Motor neuron (in vitro differentiated cells): ENCODE results near the gene MAPK8IP3. TPM values are rescaled to one million over a fixed set of nuclear protein-coding genes. Genes with fewer than 3 reads are reported as not detected.

Source experiments
- ATAC-seq, 8 experiments: fragments of 200-7000 bp; cut with Tn5 transposase; replicated peaks in 6 of 8; 2 replicates each; pipeline ENCODE4 v1.8.0; 2021; ENCODE audit warnings: mild to moderate bottlenecking in 8 of 8, moderate library complexity in 8 of 8
- H3K27ac ChIP-seq, 2 donors: fragments of 250-450 bp; sonication (Bioruptor Pico); 2 replicates each; pipeline ENCODE4 v1.9.0; 2021; ENCODE audit warnings: antibody characterized with exemption in 2 of 2, mild to moderate bottlenecking in 2 of 2, moderate library complexity in 1 of 2
- H3K4me1 ChIP-seq, 2 donors: fragments of 250-450 bp; sonication (Bioruptor Pico); replicated peaks in 1 of 2; 2 replicates each; pipeline ENCODE4 v1.6.1; 2021; ENCODE audit warnings: antibody characterized with exemption in 2 of 2, mild to moderate bottlenecking in 2 of 2, moderate library complexity in 1 of 2
- H3K4me3 ChIP-seq, 5 donors: fragments of 250-450 bp; sonication (Bioruptor Pico); 2 replicates each; pipeline ENCODE4 v1.9.0; 2021; ENCODE audit warnings: antibody characterized with exemption in 5 of 5, mild to moderate bottlenecking in 5 of 5, moderate library complexity in 4 of 5
- WGBS, 10 experiments: fragments of 450-650 bp; shearing (Covaris generic); methylation state at CpG; one replicate each; pipeline ENCODE4 v1.0.0; 2022; 5-methylcytosine and 5-hydroxymethylcytosine counted together
- in situ Hi-C, 9 experiments: fragments of 400-800 bp; cut with MboI; loops; one replicate each; pipeline ENCODE4 v1.15.0; 2021; ENCODE audit warnings: low sequenced_read_pairs in 9 of 9, low pct_unique_long_range_greater_than_20kb in 2 of 9; ENCODE audit not compliant: unreplicated experiment in 9 of 9
- total RNA-seq, 8 experiments: library from RNA; unstranded; fragments of 300-600 nt; gene quantifications; 2 replicates each; pipeline versions ENCODE4 v1.2.3 to v1.2.4, GENCODE V29; 2022

Gene MAPK8IP3
- total RNA-seq, 8 experiments from 2014 or later: 22.1 to 99.5 (median 55.4) TPM

- 40 to 100% (median 85%) methylated on average over 1 to 3 of the region's 27 CpGs; no CpG with 5 or more reads in 2 of the 10 experiments for WGBS, 10 experiments
- Histone ChIP-seq H3K27ac (no peak overlapping the region), H3K4me3 (no peak overlapping the region), H3K4me1 (peaks cover 15% of the 10 kb centered on the region in 2 donors)
- in situ Hi-C loops: no loop called here
- ATAC-seq: no peak
These were observed 74.0 kb downstream of the MAPK8IP3 start for GRCh38 chr16:1779741-1780676.

- in situ Hi-C loops: no loop called here
- no peak for ATAC-seq
- Histone ChIP-seq H3K4me3 (peak overlapping the region in 2 of 5 donors; percentile 85 to 98), H3K4me1 (peaks cover 15% of the 10 kb centered on the region in 2 donors), H3K27ac (no peak overlapping the region)
- WGBS, 10 experiments: 57 to 100% (median 94%) methylated on average over 1 to 6 of the region's 6 CpGs; no CpG with 5 or more reads in 2 of the 10 experiments
These were observed 74.7 kb downstream of the MAPK8IP3 start for GRCh38 chr16:1780677-1781072.

GRCh38 chr16:1781254-1781653, 75.3 kb downstream of the MAPK8IP3 start:
- in situ Hi-C loops: no loop called here
- peaks cover 15% of the 10 kb centered on the region in 2 donors for H3K4me1 ChIP-seq
- 24 to 76% (median 65%) methylated on average over 2 to 9 of the region's 20 CpGs; no CpG with 5 or more reads in 4 of the 10 experiments for WGBS, 10 experiments
- no peak for ATAC-seq
- peak overlapping the region; percentile 77 to 98 (median 85) for H3K4me3 ChIP-seq
- peak overlapping the region in 1 of 2 donors; percentile 92 for H3K27ac ChIP-seq

- ATAC-seq: peak in 3 of 8 experiments; percentile 20 to 36 (median 34)
- 0 to 8% (median 2%) methylated on average over 2 to 5 of the region's 70 CpGs; no CpG with 5 or more reads in 6 of the 10 experiments for WGBS, 10 experiments
- Histone ChIP-seq H3K4me3 (peak overlapping the region; percentile 77 to 98 (median 85)), H3K27ac (peak overlapping the region; percentile 86 to 92), H3K4me1 (peaks cover 15% of the 10 kb centered on the region in 2 donors)
- in situ Hi-C loops: no loop called here
These were observed 75.9 kb downstream of the MAPK8IP3 start for GRCh38 chr16:1781758-1782407.

GRCh38 chr16:1782408-1783264, 76.6 kb downstream of the MAPK8IP3 start, which contains the start of the genes NUBP2 and SPSB3:
Gene NUBP2, plus strand, starts transcription at chr16:1782960. Its CDS starts 61 bp downstream, at chr16:1783021.
Gene SPSB3, minus strand, starts transcription at chr16:1782571. Its CDS starts 1,088 bp downstream, at chr16:1781483.
- in situ Hi-C loops: no loop called here
- whole genome bisulfite sequencing, 10 experiments: 0% methylated on average over 4 to 10 of the region's 102 CpGs; no CpG with 5 or more reads in 5 of the 10 experiments
- Histone ChIP-seq H3K4me1 (peaks cover 15% of the 10 kb centered on the region in 2 donors), H3K4me3 (peak within 1 kb of the TSS; percentile 85 to 98 (median 91)), H3K27ac (peak within 1 kb of the TSS; percentile 90 to 97)
- ATAC-seq: peak; percentile 75 to 92 (median 90)

- no peak for ATAC-seq
- WGBS, 10 experiments: 50 to 97% (median 81%) methylated on average over 2 to 16 of the region's 26 CpGs; no CpG with 5 or more reads in 3 of the 10 experiments
- H3K4me1 ChIP-seq: peaks cover 15% of the 10 kb centered on the region in 2 donors
- in situ Hi-C loops: no loop called here
- no peak overlapping the region for H3K27ac ChIP-seq
- no peak overlapping the region for H3K4me3 ChIP-seq
These were observed 79.2 kb downstream of the MAPK8IP3 start for GRCh38 chr16:1784977-1785845.

GRCh38 chr16:1785846-1786170, 79.8 kb downstream of the MAPK8IP3 start:
- no peak overlapping the region for H3K27ac ChIP-seq
- in situ Hi-C loops: no loop called here
- H3K4me1 ChIP-seq: peaks cover 14% of the 10 kb centered on the region in 2 donors
- no peak for ATAC-seq
- 80 to 100% (median 93%) methylated on average over 1 to 9 of the region's 14 CpGs; no CpG with 5 or more reads in 5 of the 10 experiments for WGBS, 10 experiments
- no peak overlapping the region for H3K4me3 ChIP-seq

GRCh38 chr16:1786242-1787055, 80.5 kb downstream of the MAPK8IP3 start:
- in situ Hi-C loops: no loop called here

GRCh38 chr16:1787056-1787321, 81.0 kb downstream of the MAPK8IP3 start:
- H3K4me3 ChIP-seq: no peak overlapping the region
- in situ Hi-C loops: no loop called here
- peaks cover 7 to 8% of the 10 kb centered on the region in 2 donors for H3K4me1 ChIP-seq
- no CpG with 5 or more reads among the region's 6 CpGs for WGBS, 10 experiments
- no peak overlapping the region for H3K27ac ChIP-seq
- no peak for ATAC-seq

More at GRCh38 chr16:1786242-1787055, 80.5 kb downstream of the MAPK8IP3 start:
- H3K4me1 ChIP-seq: peaks cover 7 to 8% of the 10 kb centered on the region in 2 donors
- no peak overlapping the region for H3K27ac ChIP-seq
- 93 to 100% (median 100%) methylated on average over 1 to 11 of the region's 51 CpGs; no CpG with 5 or more reads in 5 of the 10 experiments for WGBS, 10 experiments
- no peak overlapping the region for H3K4me3 ChIP-seq
- ATAC-seq: no peak

GRCh38 chr16:1787322-1788094, 81.5 kb downstream of the MAPK8IP3 start:
- Histone ChIP-seq H3K27ac (no peak overlapping the region), H3K4me1 (peaks cover 7 to 8% of the 10 kb centered on the region in 2 donors), H3K4me3 (no peak overlapping the region)
- WGBS, 10 experiments: 88 to 98% (median 90%) methylated on average over 2 to 7 of the region's 44 CpGs; no CpG with 5 or more reads in 6 of the 10 experiments
- no peak for ATAC-seq
- in situ Hi-C loops: no loop called here
